ENCODE measurements around the gene RBBP6. TPM values are rescaled to one million over a fixed set of nuclear protein-coding genes. Genes with fewer than 3 reads are reported as not detected.
A peak's percentile ranks its signal among the peaks of the same experiment; 100 is the strongest.

Gene RBBP6
- polyA plus RNA-seq, 2 of the 4 experiments (the other 2 are of a cell fraction) = 25.0 to 49.3 TPM

DNA sequence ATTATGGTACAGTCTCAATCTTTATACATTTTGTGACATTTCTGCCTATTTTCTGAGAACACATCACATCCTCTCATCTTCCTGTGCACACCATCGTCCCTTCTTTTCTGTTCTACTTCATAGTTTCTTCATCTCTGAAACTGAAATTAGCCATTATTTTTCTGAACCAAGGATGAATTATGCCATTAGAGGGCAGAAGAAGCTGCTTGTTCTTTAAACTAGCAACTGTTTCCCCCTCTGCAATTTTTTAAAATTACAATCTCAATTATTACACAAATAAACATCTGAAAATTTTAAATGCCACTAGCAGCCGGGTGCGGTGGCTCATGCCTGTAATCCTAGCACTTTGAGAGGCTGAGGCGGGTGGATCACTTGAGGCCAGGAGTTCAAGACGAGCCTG, 41.3 kb downstream of the RBBP6 start:
- FAIRE-seq (peak; percentile 32), ATAC-seq (peak in 1 of 2 experiments; percentile 54; a peak in 2 of 6 replicates), DNase-seq (ENCODE audit: low read depth in 1 of 2, low spot score in 1 of 2) (peak; percentile 33 to 37)
- WGBS (ENCODE audit: missing lambda C conversion rate) = 48% methylated on average over 5 of the region's 5 CpGs
- CTCF ChIA-PET = interaction anchor here (0.6 to 2.8 kb wide), 37 partner anchors 15 to 645 kb away, joined by 3 to 31 read pairs (median 4); no protein-coding TSS in a partner anchor
- Histone ChIP-seq H3K4me2 (peak overlapping the region; percentile 11; the same call in 1 of the 3 replicates), H3K4me1 (peaks cover 11% of the 10 kb centered on the region), H3K27ac (peak overlapping the region in 1 of 2 experiments; percentile 37; a peak in 3 of 6 replicates), H3K4me3 (no peak overlapping the region), H3K9me3 (no peaks in the 10 kb centered on the region)
- POLR2A ChIA-PET = no interaction called here
- TF ChIP-seq, protein P1, sequence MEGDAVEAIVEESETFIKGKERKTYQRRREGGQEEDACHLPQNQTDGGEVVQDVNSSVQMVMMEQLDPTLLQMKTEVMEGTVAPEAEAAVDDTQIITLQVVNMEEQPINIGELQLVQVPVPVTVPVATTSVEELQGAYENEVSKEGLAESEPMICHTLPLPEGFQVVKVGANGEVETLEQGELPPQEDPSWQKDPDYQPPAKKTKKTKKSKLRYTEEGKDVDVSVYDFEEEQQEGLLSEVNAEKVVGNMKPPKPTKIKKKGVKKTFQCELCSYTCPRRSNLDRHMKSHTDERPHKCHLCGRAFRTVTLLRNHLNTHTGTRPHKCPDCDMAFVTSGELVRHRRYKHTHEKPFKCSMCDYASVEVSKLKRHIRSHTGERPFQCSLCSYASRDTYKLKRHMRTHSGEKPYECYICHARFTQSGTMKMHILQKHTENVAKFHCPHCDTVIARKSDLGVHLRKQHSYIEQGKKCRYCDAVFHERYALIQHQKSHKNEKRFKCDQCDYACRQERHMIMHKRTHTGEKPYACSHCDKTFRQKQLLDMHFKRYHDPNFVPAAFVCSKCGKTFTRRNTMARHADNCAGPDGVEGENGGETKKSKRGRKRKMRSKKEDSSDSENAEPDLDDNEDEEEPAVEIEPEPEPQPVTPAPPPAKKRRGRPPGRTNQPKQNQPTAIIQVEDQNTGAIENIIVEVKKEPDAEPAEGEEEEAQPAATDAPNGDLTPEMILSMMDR (IDR thresholded peaks at IDR 0.05) = peak; percentile 61
- TF ChIP-seq RAD21 (conservative IDR thresholded peaks at IDR 0.05 in 1 of 2, IDR thresholded peaks at IDR 0.05 in 1 of 2) = peak; percentile 80 to 85
- TF ChIP-seq, protein P2, sequence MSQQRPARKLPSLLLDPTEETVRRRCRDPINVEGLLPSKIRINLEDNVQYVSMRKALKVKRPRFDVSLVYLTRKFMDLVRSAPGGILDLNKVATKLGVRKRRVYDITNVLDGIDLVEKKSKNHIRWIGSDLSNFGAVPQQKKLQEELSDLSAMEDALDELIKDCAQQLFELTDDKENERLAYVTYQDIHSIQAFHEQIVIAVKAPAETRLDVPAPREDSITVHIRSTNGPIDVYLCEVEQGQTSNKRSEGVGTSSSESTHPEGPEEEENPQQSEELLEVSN (IDR thresholded peaks at IDR 0.05; ENCODE audit: borderline replicate concordance, low read depth) = no peak
- TF ChIP-seq CHD4 (IDR thresholded peaks at IDR 0.05; ENCODE audit: borderline replicate concordance) = no peak
- no peak for TF ChIP-seq MAZ (IDR thresholded peaks at IDR 0.05; ENCODE audit: borderline replicate concordance, low read depth, low read length)
- TF ChIP-seq, protein P3, sequence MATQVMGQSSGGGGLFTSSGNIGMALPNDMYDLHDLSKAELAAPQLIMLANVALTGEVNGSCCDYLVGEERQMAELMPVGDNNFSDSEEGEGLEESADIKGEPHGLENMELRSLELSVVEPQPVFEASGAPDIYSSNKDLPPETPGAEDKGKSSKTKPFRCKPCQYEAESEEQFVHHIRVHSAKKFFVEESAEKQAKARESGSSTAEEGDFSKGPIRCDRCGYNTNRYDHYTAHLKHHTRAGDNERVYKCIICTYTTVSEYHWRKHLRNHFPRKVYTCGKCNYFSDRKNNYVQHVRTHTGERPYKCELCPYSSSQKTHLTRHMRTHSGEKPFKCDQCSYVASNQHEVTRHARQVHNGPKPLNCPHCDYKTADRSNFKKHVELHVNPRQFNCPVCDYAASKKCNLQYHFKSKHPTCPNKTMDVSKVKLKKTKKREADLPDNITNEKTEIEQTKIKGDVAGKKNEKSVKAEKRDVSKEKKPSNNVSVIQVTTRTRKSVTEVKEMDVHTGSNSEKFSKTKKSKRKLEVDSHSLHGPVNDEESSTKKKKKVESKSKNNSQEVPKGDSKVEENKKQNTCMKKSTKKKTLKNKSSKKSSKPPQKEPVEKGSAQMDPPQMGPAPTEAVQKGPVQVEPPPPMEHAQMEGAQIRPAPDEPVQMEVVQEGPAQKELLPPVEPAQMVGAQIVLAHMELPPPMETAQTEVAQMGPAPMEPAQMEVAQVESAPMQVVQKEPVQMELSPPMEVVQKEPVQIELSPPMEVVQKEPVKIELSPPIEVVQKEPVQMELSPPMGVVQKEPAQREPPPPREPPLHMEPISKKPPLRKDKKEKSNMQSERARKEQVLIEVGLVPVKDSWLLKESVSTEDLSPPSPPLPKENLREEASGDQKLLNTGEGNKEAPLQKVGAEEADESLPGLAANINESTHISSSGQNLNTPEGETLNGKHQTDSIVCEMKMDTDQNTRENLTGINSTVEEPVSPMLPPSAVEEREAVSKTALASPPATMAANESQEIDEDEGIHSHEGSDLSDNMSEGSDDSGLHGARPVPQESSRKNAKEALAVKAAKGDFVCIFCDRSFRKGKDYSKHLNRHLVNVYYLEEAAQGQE (IDR thresholded peaks at IDR 0.05) = no peak
- TF ChIP-seq HEYL (CRISPR knock-in tag; IDR thresholded peaks at IDR 0.05) = no peak
- no peak for TF ChIP-seq KDM1A (IDR thresholded peaks at IDR 0.05; ENCODE audit: low read depth)
- peak; percentile 78 for TF ChIP-seq SMC3 (IDR thresholded peaks at IDR 0.05)
- TF ChIP-seq, protein P4, sequence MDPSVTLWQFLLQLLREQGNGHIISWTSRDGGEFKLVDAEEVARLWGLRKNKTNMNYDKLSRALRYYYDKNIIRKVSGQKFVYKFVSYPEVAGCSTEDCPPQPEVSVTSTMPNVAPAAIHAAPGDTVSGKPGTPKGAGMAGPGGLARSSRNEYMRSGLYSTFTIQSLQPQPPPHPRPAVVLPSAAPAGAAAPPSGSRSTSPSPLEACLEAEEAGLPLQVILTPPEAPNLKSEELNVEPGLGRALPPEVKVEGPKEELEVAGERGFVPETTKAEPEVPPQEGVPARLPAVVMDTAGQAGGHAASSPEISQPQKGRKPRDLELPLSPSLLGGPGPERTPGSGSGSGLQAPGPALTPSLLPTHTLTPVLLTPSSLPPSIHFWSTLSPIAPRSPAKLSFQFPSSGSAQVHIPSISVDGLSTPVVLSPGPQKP (IDR thresholded peaks at IDR 0.05; ENCODE audit: low read depth, low read length) = no peak
- no peak for TF ChIP-seq NFE2L2 (conservative IDR thresholded peaks at IDR 0.05; ENCODE audit: low read length)

DNA sequence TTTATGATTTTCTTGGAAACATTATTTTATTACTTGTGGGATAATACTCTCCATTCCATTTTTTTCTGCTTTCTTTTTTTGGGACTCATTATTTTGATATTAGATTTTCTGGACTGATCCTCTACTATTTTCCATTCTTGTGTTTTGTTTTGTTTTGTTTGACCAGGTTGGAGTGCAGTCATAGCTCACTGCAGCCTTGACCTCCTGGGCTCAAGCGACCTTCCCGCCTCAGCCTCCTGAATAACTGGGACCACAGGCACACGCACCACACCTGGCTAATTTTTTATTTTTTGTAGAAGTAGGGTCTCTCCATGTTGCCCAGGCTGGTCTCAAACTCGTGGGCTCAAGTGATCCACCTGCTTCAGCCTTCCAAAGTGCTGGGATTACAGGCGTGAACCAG, 44.1 kb downstream of the RBBP6 start:
- H3K9me3 ChIP-seq = no peaks in the 10 kb centered on the region
- POLR2A ChIA-PET = no interaction called here
- CTCF ChIA-PET = interaction anchor here (1.3 kb wide), 1 partner anchor 106 kb away, joined by 5 read pairs; no protein-coding TSS in a partner anchor
- ATAC-seq (no peak), FAIRE-seq (no peak), DNase-seq (ENCODE audit: low read depth in 1 of 2, low spot score in 1 of 2) (no peak)
- peaks cover 16% of the 10 kb centered on the region for H3K4me1 ChIP-seq
- no peak overlapping the region for H3K27ac ChIP-seq
- WGBS (ENCODE audit: missing lambda C conversion rate) = 83% methylated on average over 5 of the region's 5 CpGs
- no peak overlapping the region for H3K4me3 ChIP-seq
- no peak overlapping the region for H3K4me2 ChIP-seq
- TF ChIP-seq FOSL2 (IDR thresholded peaks at IDR 0.05) (no peak), FOSL2 (CRISPR knock-in tag; IDR thresholded peaks at IDR 0.05) (no peak), SREBF2 (IDR thresholded peaks at IDR 0.05) (no peak), POLR2AphosphoS2 (conservative IDR thresholded peaks at IDR 0.05; ENCODE audit: low read length) (no peak), FOXS1 (CRISPR knock-in tag; IDR thresholded peaks at IDR 0.05) (no peak)

Measured in A549 (cell line).